ENCODE data around the gene PEPD. TPM values are rescaled to one million over a fixed set of nuclear protein-coding genes. Genes with fewer than 3 reads are reported as not detected.

Gene PEPD
- total RNA-seq, 4 donors from 2014 or later, result 92.6 to 323 (median 218) TPM

DNA sequence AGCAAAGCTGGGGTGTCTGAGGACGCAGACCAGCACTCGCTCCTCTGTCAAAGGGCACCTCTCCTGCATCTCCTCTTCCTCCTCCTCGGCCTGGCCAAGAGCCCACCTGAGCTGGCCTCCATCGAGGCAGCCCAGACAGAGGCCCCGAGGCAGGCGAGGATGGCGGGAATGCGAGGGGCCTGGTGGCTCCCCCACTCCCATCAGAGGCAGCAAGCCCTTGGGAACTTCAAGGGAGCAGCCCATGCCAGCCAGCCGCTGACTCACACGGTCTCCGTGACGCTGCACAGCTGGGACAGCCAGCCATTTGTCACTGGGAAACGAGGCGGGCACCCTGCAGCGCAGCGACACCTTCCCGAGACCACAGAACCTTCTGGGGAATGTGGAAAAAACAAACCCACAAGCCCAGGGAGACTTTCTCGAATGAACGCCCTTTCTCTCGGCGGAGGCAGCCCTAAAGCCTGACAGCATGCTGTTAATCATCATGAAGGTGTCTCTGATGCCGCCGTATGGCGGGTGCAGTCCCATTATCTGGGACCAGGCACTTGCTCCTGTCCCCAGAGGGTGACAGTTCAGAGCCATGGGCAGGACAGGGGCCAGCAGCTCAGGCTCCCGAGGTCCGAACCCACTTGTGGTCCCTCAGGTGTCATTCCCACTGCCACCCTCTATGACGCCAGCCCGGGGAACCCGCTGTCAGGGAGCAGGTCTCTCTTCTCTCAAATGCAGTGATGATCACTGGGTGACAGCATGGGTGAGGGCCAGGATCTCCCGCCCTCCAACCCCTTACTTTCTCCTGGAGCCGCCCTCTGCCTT, 53.0 kb downstream of the PEPD start:
- no peak for TF ChIP-seq EP300 (IDR thresholded peaks at IDR 0.05; ENCODE audit: low read depth)
- TF ChIP-seq, protein P1, sequence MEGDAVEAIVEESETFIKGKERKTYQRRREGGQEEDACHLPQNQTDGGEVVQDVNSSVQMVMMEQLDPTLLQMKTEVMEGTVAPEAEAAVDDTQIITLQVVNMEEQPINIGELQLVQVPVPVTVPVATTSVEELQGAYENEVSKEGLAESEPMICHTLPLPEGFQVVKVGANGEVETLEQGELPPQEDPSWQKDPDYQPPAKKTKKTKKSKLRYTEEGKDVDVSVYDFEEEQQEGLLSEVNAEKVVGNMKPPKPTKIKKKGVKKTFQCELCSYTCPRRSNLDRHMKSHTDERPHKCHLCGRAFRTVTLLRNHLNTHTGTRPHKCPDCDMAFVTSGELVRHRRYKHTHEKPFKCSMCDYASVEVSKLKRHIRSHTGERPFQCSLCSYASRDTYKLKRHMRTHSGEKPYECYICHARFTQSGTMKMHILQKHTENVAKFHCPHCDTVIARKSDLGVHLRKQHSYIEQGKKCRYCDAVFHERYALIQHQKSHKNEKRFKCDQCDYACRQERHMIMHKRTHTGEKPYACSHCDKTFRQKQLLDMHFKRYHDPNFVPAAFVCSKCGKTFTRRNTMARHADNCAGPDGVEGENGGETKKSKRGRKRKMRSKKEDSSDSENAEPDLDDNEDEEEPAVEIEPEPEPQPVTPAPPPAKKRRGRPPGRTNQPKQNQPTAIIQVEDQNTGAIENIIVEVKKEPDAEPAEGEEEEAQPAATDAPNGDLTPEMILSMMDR (IDR thresholded peaks at IDR 0.05), result no peak
- TF ChIP-seq POLR2AphosphoS5 (IDR thresholded peaks at IDR 0.05), result no peak
- no peak for TF ChIP-seq POLR2A (IDR thresholded peaks at IDR 0.05)
- intact Hi-C loops (cut with DNase I; ENCODE audit: low total_unique reads) (no loop called here), in situ Hi-C loops (cut with MboI; ENCODE audit: low pct_ligation_motif_present in 1 of 4, low pct_unique_long_range_greater_than_20kb in 1 of 4, low sequenced_read_pairs in 3 of 4) (no loop called here)
- Histone ChIP-seq H3K4me1 (no peaks in the 10 kb centered on the region), H3K27ac (no peak overlapping the region), H3K27me3 (no peaks in the 10 kb centered on the region), H3K4me3 (no peak overlapping the region), H3K9me3 (no peaks in the 10 kb centered on the region), H3K36me3 (peaks cover 0 to 3% (median 0%) of the 10 kb centered on the region in 4 donors)
- no peak for DNase-seq
- 91% methylated on average over 30 of the region's 31 CpGs; no CpG with 5 or more reads in 1 of the 2 donors for WGBS, 2 donors (ENCODE audit: low coverage in 1 of 2)

DNA sequence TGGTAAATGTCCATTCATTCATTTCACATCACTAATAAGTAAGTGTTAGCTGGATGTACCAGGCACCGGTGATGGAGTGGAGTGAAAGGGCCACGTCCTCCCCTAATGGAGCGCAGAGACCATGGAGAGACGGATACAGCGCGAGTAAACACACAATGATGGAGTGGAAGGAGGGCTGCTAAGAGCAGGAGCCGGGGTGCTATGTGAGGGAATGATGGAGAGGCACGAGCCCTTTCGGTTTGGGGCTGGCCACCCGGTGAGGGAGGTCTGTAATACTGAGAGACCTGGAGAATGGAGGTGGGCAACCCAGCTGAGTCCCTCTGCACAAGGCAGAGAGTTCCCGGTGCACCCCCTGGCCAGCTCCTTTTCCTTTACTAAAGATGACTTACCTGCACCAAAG, 53.7 kb downstream of the PEPD start:
- TF ChIP-seq POLR2AphosphoS5 (IDR thresholded peaks at IDR 0.05) (no peak), EP300 (IDR thresholded peaks at IDR 0.05; ENCODE audit: low read depth) (no peak), POLR2A (IDR thresholded peaks at IDR 0.05) (no peak)
- TF ChIP-seq, protein P1 (IDR thresholded peaks at IDR 0.05), result no peak
- Histone ChIP-seq H3K27ac (no peak overlapping the region), H3K36me3 (peaks cover 0 to 5% (median 0%) of the 10 kb centered on the region in 4 donors), H3K4me1 (no peaks in the 10 kb centered on the region), H3K4me3 (no peak overlapping the region), H3K9me3 (no peaks in the 10 kb centered on the region), H3K27me3 (no peaks in the 10 kb centered on the region)
- no peak for DNase-seq
- 89 to 92% methylated on average over 8 to 11 of the region's 11 CpGs for WGBS, 2 donors (ENCODE audit: low coverage in 1 of 2)
- intact Hi-C loops (cut with DNase I; ENCODE audit: low total_unique reads), result no loop called here
- in situ Hi-C loops (cut with MboI; ENCODE audit: low pct_ligation_motif_present in 1 of 4, low pct_unique_long_range_greater_than_20kb in 1 of 4, low sequenced_read_pairs in 3 of 4), result no loop called here

GRCh38 chr19:33465834-33466233, 55.8 kb downstream of the PEPD start:
- Histone ChIP-seq H3K27ac (no peak overlapping the region), H3K9me3 (no peaks in the 10 kb centered on the region), H3K36me3 (peaks cover 0 to 5% (median 0%) of the 10 kb centered on the region in 4 donors), H3K4me1 (no peaks in the 10 kb centered on the region), H3K4me3 (no peak overlapping the region), H3K27me3 (no peaks in the 10 kb centered on the region)
- DNase-seq, result no peak
- WGBS, 2 donors (ENCODE audit: low coverage in 1 of 2), result 96 to 100% methylated on average over 1 of the region's 1 CpG
- intact Hi-C loops (cut with DNase I; ENCODE audit: low total_unique reads), result no loop called here
- in situ Hi-C loops (cut with MboI; ENCODE audit: low pct_ligation_motif_present in 1 of 4, low pct_unique_long_range_greater_than_20kb in 1 of 4, low sequenced_read_pairs in 3 of 4), result no loop called here
- TF ChIP-seq EP300 (IDR thresholded peaks at IDR 0.05; ENCODE audit: low read depth) (no peak), POLR2A (IDR thresholded peaks at IDR 0.05) (no peak), POLR2AphosphoS5 (IDR thresholded peaks at IDR 0.05) (no peak)
- TF ChIP-seq, protein P1 (IDR thresholded peaks at IDR 0.05), result no peak

DNA sequence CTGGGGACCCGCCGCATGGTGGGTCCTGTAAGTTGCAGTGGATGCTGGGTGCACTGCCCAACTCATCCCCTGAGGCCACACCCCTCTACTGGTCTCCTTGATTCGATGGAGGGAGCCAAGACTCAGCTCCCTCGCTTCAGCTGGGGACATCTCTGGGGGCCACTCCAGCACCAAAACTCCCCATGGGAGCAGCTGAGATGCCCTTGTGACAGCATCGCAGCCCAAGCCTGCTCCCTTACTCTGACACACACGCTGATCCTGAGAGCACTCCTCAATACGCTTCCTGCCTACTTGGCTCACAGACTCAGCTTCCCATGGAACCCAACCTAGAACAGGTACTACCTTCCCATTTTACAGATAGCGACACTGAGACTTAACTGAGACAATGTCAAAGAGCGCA, 56.2 kb downstream of the PEPD start:
- H3K4me1 ChIP-seq, result no peaks in the 10 kb centered on the region
- no peaks in the 10 kb centered on the region for H3K9me3 ChIP-seq
- no peak overlapping the region for H3K27ac ChIP-seq
- peaks cover 0 to 5% (median 0%) of the 10 kb centered on the region in 4 donors for H3K36me3 ChIP-seq
- in situ Hi-C loops (cut with MboI; ENCODE audit: low pct_ligation_motif_present in 1 of 4, low pct_unique_long_range_greater_than_20kb in 1 of 4, low sequenced_read_pairs in 3 of 4), result no loop called here
- intact Hi-C loops (cut with DNase I; ENCODE audit: low total_unique reads), result no loop called here
- no peaks in the 10 kb centered on the region for H3K27me3 ChIP-seq
- no peak for TF ChIP-seq EP300 (IDR thresholded peaks at IDR 0.05; ENCODE audit: low read depth)
- no peak for TF ChIP-seq POLR2AphosphoS5 (IDR thresholded peaks at IDR 0.05)
- no peak for TF ChIP-seq POLR2A (IDR thresholded peaks at IDR 0.05)
- TF ChIP-seq, protein P1 (IDR thresholded peaks at IDR 0.05), result no peak
- WGBS, 2 donors (ENCODE audit: low coverage in 1 of 2), result 85% methylated on average over 9 of the region's 9 CpGs; no CpG with 5 or more reads in 1 of the 2 donors
- H3K4me3 ChIP-seq, result no peak overlapping the region
- no peak for DNase-seq

Data from transverse colon (tissue), 4 donors.